H9 (cell line): ENCODE results near the gene PPP1R26. TPM values are rescaled to one million over a fixed set of nuclear protein-coding genes. Genes with fewer than 3 reads are reported as not detected.

Experiments
- DNase-seq: peaks from one replicate; pipeline ENCODE4 v3.0.0-alpha.2; 2017
- H2AFZ ChIP-seq: one replicate; pipeline ENCODE4 v1.6.1; 2013; ENCODE audit warnings: mild to moderate bottlenecking, low read length, control low read depth, moderate library complexity
- H2AK5ac ChIP-seq: 2 replicates; pipeline ENCODE4 v1.6.1; 2013; ENCODE audit warnings: low read length, control low read depth, mixed read lengths; ENCODE audit not compliant: insufficient read length
- H2BK120ac ChIP-seq: one replicate; pipeline ENCODE4 v1.6.1; 2013; ENCODE audit warnings: low read depth, mild to moderate bottlenecking, low read length, control low read depth, inconsistent platforms; ENCODE audit not compliant: poor library complexity, severe bottlenecking
- H2BK12ac ChIP-seq: 2 replicates; pipeline ENCODE4 v1.6.1; 2013; ENCODE audit warnings: low read length, control low read depth, mixed read lengths, low read depth; ENCODE audit not compliant: insufficient read length
- H2BK15ac ChIP-seq: 2 replicates; pipeline ENCODE4 v1.6.1; 2013; ENCODE audit warnings: low read depth, low read length, control low read depth
- H2BK20ac ChIP-seq: one replicate; pipeline ENCODE4 v1.6.1; 2013; ENCODE audit warnings: low read depth, mild to moderate bottlenecking, low read length, control low read depth, inconsistent platforms; ENCODE audit not compliant: poor library complexity, severe bottlenecking
- H2BK5ac ChIP-seq: 2 replicates; pipeline ENCODE4 v1.6.1; 2013; ENCODE audit warnings: low read length, control low read depth, mixed read lengths; ENCODE audit not compliant: insufficient read length
- H3K14ac ChIP-seq: 2 replicates; pipeline ENCODE4 v1.6.1; 2013; ENCODE audit warnings: low read length, control low read depth; ENCODE audit not compliant: insufficient read depth
- H3K18ac ChIP-seq: 2 replicates; pipeline ENCODE4 v1.6.1; 2013; ENCODE audit warnings: low read depth, mild to moderate bottlenecking, mixed read lengths, low read length, control low read depth; ENCODE audit not compliant: insufficient read length
- H3K23ac ChIP-seq: 2 replicates; pipeline ENCODE4 v1.6.1; 2013; ENCODE audit warnings: low read length, control low read depth, mixed read lengths, low read depth; ENCODE audit not compliant: insufficient read length
- H3K23me2 ChIP-seq: 2 replicates; pipeline ENCODE4 v1.6.1; 2013; ENCODE audit warnings: low read depth, mild to moderate bottlenecking, mixed read lengths, low read length, control low read depth; ENCODE audit not compliant: insufficient read length, poor library complexity, severe bottlenecking
- H3K27ac ChIP-seq: 2 replicates; pipeline ENCODE4 v1.5.1; 2013; ENCODE audit warnings: low read length, control low read depth, mixed read lengths, low read depth; ENCODE audit not compliant: insufficient read length
- H3K27me3 ChIP-seq: 2 replicates; pipeline ENCODE4 v1.6.1; 2013; ENCODE audit warnings: low read length, control low read depth, inconsistent platforms; ENCODE audit not compliant: insufficient read depth
- H3K4ac ChIP-seq: 2 replicates; pipeline ENCODE4 v1.6.1; 2013; ENCODE audit warnings: low read depth, mild to moderate bottlenecking, control low read depth, inconsistent platforms, low read length, moderate library complexity
- H3K4me1 ChIP-seq: 2 replicates; pipeline ENCODE4 v1.6.1; 2013; ENCODE audit warnings: low read length, control low read depth, inconsistent platforms; ENCODE audit not compliant: insufficient read depth
- H3K4me2 ChIP-seq: 2 replicates; pipeline ENCODE4 v1.6.1; 2013; ENCODE audit warnings: low read length, control low read depth, mixed read lengths; ENCODE audit not compliant: insufficient read length, insufficient read depth
- H3K56ac ChIP-seq: 2 replicates; pipeline ENCODE4 v1.6.1; 2013; ENCODE audit warnings: low read depth, mild to moderate bottlenecking, mixed read lengths, low read length, control low read depth; ENCODE audit not compliant: insufficient read length
- H3K79me1 ChIP-seq: 2 replicates; pipeline ENCODE4 v1.6.1; 2013; ENCODE audit warnings: low read depth, mild to moderate bottlenecking, moderate library complexity, low read length, control low read depth, inconsistent platforms; ENCODE audit not compliant: insufficient read depth, poor library complexity, severe bottlenecking
- H3K79me2 ChIP-seq: 2 replicates; pipeline ENCODE4 v1.6.1; 2013; ENCODE audit warnings: low read length, control low read depth, inconsistent platforms; ENCODE audit not compliant: insufficient read depth
- H3K9ac ChIP-seq: 2 replicates; pipeline ENCODE4 v1.6.1; 2013; ENCODE audit warnings: low read length, control low read depth, mixed read lengths; ENCODE audit not compliant: insufficient read length; ENCODE audit errors: extremely low read depth
- H3K9me3 ChIP-seq: one replicate; pipeline ENCODE4 v1.6.1; 2013; ENCODE audit warnings: low read depth, low read length, inconsistent platforms; ENCODE audit not compliant: control insufficient read depth
- H3T11ph ChIP-seq: one replicate; pipeline ENCODE4 v1.6.1; 2013; ENCODE audit warnings: mild to moderate bottlenecking, low read length, control low read depth, inconsistent platforms
- H4K20me1 ChIP-seq: one replicate; pipeline ENCODE4 v1.6.1; 2013; ENCODE audit not compliant: control insufficient read depth, insufficient read length, insufficient read depth
- H4K5ac ChIP-seq: 2 replicates; pipeline ENCODE4 v1.6.1; 2013; ENCODE audit warnings: low read depth, mild to moderate bottlenecking, mixed read lengths, low read length, control low read depth; ENCODE audit not compliant: insufficient read length
- H4K8ac ChIP-seq: replicated peaks from 2 replicates; pipeline ENCODE4 v1.6.1; 2013; ENCODE audit warnings: low read length, control low read depth, mixed read lengths, low read depth; ENCODE audit not compliant: insufficient read length
- H4K91ac ChIP-seq: 2 replicates; pipeline ENCODE4 v1.6.1; 2013; ENCODE audit warnings: low read depth, mild to moderate bottlenecking, moderate library complexity, mixed read lengths, low read length, control low read depth; ENCODE audit not compliant: insufficient read length
- H3K27ac Mint-ChIP-seq, 3 experiments: 2 replicates in 2 of 3; 3 replicates in 1 of 3; pipeline ENCODE4 v1.8.0; 2020 to 2021; ENCODE audit warnings: mixed read lengths in 3 of 3, mild to moderate bottlenecking in 1 of 3, moderate library complexity in 1 of 3
- H3K27me3 Mint-ChIP-seq: 2 replicates; pipeline ENCODE4 v1.8.0; 2021; ENCODE audit warnings: low read depth, mild to moderate bottlenecking, moderate library complexity, mixed read lengths
- H3K36me3 Mint-ChIP-seq, 3 experiments: 2 replicates in 2 of 3; 3 replicates in 1 of 3; pipeline ENCODE4 v1.8.0; 2020 to 2021; ENCODE audit warnings: low read depth in 3 of 3, mixed read lengths in 3 of 3; ENCODE audit not compliant: insufficient read depth in 1 of 3
- H3K4me1 Mint-ChIP-seq, 2 experiments: 2 replicates each; pipeline ENCODE4 v1.8.0; 2020; ENCODE audit warnings: mixed read lengths in 2 of 2
- H3K4me3 Mint-ChIP-seq, 2 experiments: 2 replicates in 1 of 2; 3 replicates in 1 of 2; pipeline ENCODE4 v1.8.0; 2020 to 2021; ENCODE audit warnings: mild to moderate bottlenecking in 2 of 2, mixed read lengths in 2 of 2, moderate library complexity in 1 of 2
- H3K9me3 Mint-ChIP-seq, 2 experiments: 2 replicates in 1 of 2; 3 replicates in 1 of 2; pipeline ENCODE4 v1.8.0; 2020; ENCODE audit warnings: mild to moderate bottlenecking in 2 of 2, mixed read lengths in 2 of 2, moderate library complexity in 1 of 2
- CTCF ChIP-seq: fragments of 200-600 bp; sonication (generic); conservative IDR thresholded peaks from 3 replicates; pipeline ENCODE4 v1.8.0; 2021; ENCODE audit warnings: antibody characterized with exemption, mild to moderate bottlenecking
- WGBS: extraction: QIAGEN DNeasy Blood & Tissue Kit; methylation state at CpG from one replicate; pipeline ENCODE4 v1.1.7; 2013; ENCODE audit warnings: missing lambda C conversion rate, low lambda C conversion rate, mixed read lengths; ENCODE audit not compliant: insufficient read length; ENCODE audit errors: extremely low coverage; 5-methylcytosine and 5-hydroxymethylcytosine counted together
- total RNA-seq: library from RNA; stranded (reverse); gene quantifications from 2 replicates; pipeline ENCODE4 v1.2.1, GENCODE V29; 2021

PPP1R26 gene
- total RNA-seq, 1 experiment from 2014 or later, result 38.0 TPM

- Mint-ChIP-seq H3K9me3 (no peaks in the 10 kb centered on the region; a peak in 1 of 5 replicates), H3K4me3 (no peak overlapping the region), H3K36me3 (peaks cover 4 to 8% (median 7%) of the 10 kb centered on the region in 3 experiments; a peak in 6 of 7 replicates), H3K27ac (no peak overlapping the region), H3K27me3 (no peaks in the 10 kb centered on the region), H3K4me1 (peaks cover 5 to 11% of the 10 kb centered on the region in 2 experiments; a peak in 1 of 4 replicates)
- H3K27ac ChIP-seq, result no peak overlapping the region
- no peak overlapping the region for H3K18ac ChIP-seq
- no peak overlapping the region for H3K4ac ChIP-seq
- H4K5ac ChIP-seq, result no peak overlapping the region
- no peak overlapping the region for H3K56ac ChIP-seq
- H2BK5ac ChIP-seq, result no peak overlapping the region
- no peaks in the 10 kb centered on the region for H3K79me2 ChIP-seq
- no peak overlapping the region for H2AFZ ChIP-seq
- H3K9me3 ChIP-seq, result no peaks in the 10 kb centered on the region
- H2AK5ac ChIP-seq, result no peak overlapping the region
- no peak overlapping the region for H3K9ac ChIP-seq
- no peak for DNase-seq
- WGBS, result no CpG with 5 or more reads among the region's 2 CpGs
- H3T11ph ChIP-seq, result no peak overlapping the region
- no peaks in the 10 kb centered on the region for H3K27me3 ChIP-seq
- H2BK12ac ChIP-seq, result no peak overlapping the region
- H4K20me1 ChIP-seq, result no peaks in the 10 kb centered on the region
- no peak overlapping the region for H3K4me2 ChIP-seq
- H3K14ac ChIP-seq, result no peak overlapping the region
- no peak overlapping the region for H4K91ac ChIP-seq
- 0 out of 2 replicates have a peak, but pooled peaks cover 2% of the 10 kb centered on the region for H3K4me1 ChIP-seq
- no peaks in the 10 kb centered on the region for H3K79me1 ChIP-seq
- H3K23me2 ChIP-seq, result no peaks in the 10 kb centered on the region
- H3K23ac ChIP-seq, result no peak overlapping the region
- H2BK15ac ChIP-seq, result no peak overlapping the region
- no peak overlapping the region for H2BK120ac ChIP-seq
- H2BK20ac ChIP-seq, result no peak overlapping the region
- no peak for TF ChIP-seq CTCF
- no peak overlapping the region for H4K8ac ChIP-seq
Observed at GRCh38 chr9:135509458-135509857, 29.9 kb downstream of the PPP1R26 start.
